NCI-H2171 (cell line): ENCODE data around the gene KCNAB1.
"Not testable (repeated sequence)": the region's sequence is repeated elsewhere in the genome, so short reads cannot be mapped to it uniquely, and the experiment has no call there.

ENCODE experiments used
- DNase-seq: peaks from one replicate; lab custom pipeline; 2025; lab: John Stamatoyannopoulos, UW

The KCNAB1 gene

GRCh38 chr3:156176048-156176447 is 55.7 kb downstream of the KCNAB1 start:
- no peak for DNase-seq

DNA sequence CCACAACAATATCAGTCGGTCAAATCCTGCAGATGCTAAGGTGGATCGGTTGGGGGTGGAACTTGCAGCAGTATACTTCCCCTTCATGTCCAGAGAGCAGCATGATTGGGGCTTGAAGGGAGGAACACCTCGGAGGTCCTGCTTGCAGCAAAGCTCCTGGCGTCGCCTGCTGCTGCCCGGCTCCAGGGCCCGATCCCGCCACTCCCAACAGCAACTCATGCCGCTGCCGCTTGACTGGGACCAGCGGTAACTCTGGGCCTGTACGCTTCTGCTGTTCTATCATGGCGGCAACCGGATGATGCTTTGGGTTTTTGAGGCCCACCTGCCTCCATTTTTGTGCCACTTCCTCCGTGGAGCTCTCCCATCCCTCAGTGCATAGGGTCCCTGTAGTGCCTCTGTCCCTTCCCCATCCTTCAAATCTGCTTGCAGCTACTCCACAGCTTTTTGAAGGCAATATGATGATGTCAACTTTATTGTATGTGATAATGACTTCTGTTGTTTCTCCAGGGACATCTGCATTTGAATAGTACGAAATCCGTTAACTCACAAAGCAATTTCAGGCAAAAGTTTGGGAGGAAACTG is 56.3 kb downstream of the KCNAB1 start:
- no peak for DNase-seq

- DNase-seq, result no peak
These were observed 59.7 kb downstream of the KCNAB1 start for GRCh38 chr3:156180077-156180476.

DNA sequence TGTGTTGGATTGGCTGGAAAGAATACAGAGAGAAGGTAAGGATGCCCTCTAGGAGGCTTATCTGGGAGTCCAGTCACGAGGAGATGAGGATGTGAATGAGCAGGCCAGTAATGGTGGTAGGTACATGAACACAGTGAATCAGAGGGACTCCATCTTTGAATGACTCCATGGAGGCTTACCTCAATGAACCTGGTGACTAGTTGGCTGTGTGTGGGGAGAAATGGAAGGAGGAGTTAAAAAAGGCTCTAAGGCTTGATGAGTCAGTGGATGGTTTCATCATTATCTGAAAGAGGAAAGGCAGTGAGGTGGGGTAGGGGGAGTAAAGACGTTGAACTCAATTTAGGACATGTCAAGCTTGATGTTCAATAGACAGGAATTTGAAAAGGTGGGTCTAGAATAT is 61.1 kb downstream of the KCNAB1 start:
- no peak for DNase-seq

- DNase-seq, result no peak
These were observed 63.0 kb downstream of the KCNAB1 start for GRCh38 chr3:156183396-156183795.

DNA sequence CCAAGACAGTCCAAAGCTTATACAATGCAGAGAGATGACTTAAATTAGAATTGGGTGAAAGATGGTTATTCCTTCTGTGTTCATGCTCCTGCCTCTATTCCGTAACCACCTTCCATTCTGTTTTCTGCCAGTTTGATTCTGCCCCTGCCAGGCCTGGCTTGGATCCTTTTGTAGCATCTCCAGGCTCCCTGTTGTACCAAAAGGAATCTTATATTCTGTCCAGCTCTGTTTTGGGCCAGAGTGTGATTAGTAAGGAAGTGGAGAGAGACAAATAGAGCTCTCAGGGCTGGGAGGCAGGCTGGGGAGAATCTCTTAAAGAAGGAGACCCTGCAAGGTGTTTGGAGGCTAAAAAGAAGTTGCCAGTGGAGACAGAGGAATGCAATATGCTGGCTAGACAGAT is 63.8 kb downstream of the KCNAB1 start:
- no peak for DNase-seq

DNA sequence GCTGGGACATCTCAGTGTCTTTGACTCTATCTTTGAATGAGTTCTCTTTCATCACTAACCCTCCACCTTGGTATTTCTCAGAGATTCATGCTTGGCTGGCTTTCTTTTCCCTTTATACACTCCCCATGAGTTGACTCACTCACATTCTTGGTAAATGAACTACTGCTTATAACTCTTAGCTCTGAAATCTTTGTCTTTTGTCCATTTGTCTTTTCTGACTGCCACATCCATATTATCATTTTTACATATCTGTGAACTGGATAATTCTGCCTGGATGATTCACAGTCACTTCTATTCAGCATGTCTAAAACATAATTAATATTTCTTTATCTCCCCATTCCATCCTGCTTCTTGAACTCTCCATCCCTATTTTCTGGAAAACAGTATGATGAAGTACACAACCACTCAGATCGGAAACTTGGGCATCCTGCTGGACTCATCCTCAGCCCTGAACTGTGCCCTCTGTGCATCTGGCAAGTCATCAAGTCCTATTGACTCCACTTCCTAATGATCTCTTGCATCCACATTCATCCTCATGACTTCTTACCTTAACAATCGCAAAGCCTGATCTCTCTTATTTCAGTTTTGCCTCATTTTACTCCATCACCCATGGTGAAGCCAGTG is 66.9 kb downstream of the KCNAB1 start:
- DNase-seq, result no peak

GRCh38 chr3:156188757-156189156 is 68.4 kb downstream of the KCNAB1 start:
- no peak for DNase-seq

DNA sequence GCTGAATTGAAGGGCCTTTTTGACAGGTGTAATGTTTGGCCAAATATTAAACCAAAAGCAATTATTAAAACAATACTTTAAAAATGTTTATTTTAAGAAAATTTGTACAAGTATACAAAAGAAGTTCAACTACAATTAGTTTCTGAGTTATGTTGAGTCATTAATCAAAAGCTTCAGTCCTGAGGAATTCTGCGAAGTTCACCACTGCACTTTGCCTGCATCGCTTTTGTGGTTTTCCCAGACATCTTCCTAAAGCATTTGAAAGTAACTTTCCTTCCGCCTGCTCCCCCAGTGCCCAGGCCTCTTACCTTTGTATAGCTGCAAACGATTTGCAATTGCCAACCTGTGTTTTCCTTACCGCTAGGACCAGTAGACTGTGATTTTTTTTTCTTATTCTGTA is 69.5 kb downstream of the KCNAB1 start:
- DNase-seq, result no peak

DNA sequence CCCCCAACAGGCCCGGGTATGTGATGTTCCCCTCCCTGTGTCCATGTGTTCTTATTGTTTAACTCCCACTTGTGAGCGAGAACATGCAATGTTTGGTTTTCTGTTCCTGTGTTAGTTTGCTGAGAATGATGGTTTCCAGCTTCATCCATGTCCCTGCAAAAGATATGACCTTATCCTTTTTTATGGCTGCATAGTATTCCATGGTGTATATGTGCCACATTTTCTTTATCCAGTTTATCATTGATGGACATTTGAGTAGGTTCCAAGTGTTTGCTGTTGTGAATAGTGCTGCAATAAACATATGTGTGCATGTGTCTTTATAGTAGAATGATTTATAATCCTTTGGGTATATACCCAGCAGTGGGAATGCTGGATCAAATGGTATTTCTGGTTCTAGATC is 74.6 kb downstream of the KCNAB1 start:
- not testable (repeated sequence) for DNase-seq

DNA sequence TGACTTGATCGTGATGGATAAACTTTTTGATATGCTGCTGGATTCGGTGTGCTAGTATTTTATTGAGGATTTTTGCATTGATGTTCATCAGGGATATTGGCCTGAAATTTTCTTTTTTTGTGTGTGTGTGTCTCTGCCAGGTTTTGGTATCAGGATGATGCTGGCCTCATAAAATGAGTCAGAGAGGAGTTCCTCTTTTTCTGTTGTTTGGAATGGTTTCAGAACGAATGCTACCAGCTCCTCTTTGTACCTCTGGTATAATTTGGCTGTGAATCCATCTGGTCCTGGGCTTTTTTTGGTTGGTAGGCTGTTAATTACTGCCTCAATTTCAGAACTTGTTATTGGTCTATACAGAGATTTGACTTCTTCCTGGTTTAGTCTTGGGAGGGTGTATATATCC is 76.8 kb downstream of the KCNAB1 start:
- not testable (repeated sequence) for DNase-seq

DNA sequence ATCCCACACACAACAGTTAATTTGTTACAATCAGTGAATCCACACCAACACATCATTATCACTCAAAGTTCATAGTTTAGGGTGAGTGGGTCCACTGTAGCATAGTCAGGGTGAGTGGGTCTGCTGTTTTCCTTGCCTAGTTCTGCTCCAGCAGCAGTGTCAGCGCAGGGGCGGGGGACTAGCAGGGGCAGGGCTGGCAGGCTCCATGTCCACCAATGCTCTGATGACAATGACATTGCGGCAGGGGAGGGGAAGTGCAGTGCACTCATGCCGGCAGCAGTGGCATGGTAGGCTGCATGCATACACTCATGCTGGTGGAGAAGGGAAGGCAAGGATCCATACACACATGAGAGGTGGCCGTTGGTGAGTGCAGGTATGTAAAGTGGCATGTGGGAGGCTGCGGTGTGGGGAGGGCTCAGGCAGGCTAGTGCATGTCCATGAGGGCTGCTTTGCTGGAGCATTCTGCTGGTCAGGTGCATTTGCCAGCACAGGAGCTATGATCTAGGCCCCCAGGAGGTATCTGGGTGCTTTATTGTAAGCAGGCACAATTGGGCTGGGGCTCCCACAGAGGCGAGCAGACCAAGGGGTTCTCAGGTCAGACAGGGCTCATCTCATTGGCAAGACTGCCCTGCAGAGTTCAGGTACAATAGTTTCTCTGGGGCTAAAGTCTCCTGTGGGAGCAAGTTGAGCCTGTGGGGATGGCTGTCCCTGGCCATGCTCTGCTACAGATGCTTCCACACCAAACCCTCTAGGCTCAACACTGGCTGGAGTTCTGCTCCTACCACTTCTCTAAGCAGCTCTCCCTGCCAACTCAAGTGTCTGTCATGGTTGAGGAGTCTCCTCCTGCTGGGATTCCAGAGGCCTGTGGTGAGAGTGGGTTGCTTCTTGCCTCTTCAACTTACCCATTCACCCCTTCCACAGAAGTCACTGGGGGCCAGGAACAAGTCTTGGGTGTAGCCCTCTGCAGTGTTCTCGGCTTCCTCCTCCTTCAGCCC is 81.3 kb downstream of the KCNAB1 start:
- DNase-seq, result no peak

GRCh38 chr3:156206157-156206556 is 85.8 kb downstream of the KCNAB1 start:
- DNase-seq, result no peak

DNA sequence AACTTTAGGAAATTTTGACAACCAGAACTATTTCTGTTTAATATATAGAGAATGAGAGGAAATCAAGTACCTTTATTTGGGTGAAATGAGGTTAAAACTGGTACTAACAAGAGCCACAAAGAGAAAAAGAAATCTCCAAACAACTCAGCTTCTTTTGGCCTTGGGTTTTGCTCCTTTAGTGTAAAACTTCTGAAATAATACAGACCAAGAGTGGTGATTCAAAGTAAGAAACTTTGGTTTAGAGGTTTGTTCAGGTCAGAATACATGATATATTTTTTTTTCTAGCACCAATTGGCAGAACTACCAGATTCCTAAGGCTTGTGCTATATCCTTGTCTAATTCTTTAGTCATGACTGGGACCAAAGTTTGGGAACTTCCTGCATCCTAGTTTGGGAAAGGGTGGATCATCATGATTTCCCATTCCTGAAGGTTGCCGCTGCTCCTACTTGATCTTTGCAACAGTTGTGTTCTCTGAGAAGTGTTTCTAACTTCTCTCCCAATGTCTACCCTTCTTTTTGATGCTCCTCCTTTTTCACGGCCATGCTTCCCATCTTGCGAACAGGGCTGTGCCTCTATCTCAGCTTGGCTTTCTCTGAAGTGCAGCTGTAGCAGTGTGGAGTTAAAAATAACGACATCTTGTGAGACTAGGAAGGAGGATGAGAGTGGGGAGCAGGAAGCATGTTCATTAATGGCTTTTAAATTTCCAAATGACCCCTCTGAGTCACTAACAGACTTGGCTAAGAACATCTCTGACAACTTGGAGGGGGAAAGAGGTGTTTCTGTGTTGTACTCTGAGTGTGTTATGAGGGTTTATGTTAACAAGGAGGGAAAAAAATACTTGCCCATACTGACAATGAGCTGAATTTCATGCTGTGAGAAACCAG is 87.7 kb downstream of the KCNAB1 start:
- DNase-seq, result no peak

- DNase-seq, result no peak
These were observed 89.4 kb downstream of the KCNAB1 start for GRCh38 chr3:156209631-156210335.

DNA sequence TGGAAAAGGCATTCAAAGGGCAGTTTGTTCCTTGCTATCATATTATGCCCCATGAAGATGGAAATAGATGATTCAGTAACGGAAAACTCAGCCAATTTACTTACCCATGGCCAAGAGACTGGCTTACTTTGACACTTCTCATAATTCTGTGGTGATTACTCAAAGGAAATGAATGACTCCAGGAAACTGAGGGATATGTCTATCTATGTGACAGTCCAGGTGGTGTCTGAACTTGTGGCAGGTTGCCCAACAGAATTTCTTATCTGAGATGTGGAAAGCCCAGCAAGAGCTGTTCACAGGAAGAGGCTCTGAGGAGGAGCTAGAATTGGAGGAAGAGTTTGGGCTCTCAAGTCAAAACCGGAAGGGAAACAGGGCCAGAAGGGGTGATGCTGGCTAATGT is 91.2 kb downstream of the KCNAB1 start:
- no peak for DNase-seq

GRCh38 chr3:156214676-156215075 is 94.3 kb downstream of the KCNAB1 start:
- no peak for DNase-seq

DNA sequence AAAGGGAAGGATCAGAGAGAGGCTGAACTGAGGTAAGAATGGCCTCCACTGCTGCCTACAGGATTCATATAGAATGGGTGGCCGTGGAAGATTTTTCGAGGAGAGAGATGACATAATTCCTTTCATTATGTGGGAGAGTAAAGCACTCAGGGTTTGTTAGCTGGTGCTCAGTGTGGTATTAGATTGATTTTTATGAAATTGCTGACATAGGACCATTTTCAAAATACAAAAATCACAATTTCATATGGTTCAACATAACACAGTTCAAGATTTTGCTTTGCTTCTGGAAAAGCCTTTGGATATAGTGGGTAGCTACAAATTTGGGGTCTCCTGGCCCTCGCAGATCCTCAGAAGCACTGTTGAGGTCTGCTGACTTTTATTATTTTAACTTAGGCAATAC is 95.4 kb downstream of the KCNAB1 start:
- DNase-seq, result no peak

DNA sequence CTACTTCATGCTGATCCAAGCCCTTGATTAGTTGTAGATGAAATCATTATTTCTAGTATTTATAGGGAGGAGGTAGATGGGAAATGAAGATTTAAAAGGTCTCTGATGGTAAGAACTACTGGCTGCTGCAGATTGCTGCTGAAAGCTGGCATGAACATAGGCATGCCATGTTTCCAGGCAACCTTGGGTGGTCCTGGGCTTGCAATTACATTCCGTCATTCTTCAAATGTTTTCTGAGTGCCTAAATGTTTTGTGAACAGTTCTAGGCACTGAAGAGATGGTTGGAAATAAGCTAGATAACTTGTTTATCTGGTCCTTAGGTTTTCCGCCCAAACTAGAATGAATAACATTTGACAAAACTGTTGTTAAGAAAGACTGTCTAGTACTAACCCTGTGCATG is 95.8 kb downstream of the KCNAB1 start:
- no peak for DNase-seq

- no peak for DNase-seq
These were observed 96.5 kb downstream of the KCNAB1 start for GRCh38 chr3:156216852-156217251.

GRCh38 chr3:156217674-156218352 is 97.4 kb downstream of the KCNAB1 start:
- no peak for DNase-seq
